ENCODE measurements around the gene C5.

DNA sequence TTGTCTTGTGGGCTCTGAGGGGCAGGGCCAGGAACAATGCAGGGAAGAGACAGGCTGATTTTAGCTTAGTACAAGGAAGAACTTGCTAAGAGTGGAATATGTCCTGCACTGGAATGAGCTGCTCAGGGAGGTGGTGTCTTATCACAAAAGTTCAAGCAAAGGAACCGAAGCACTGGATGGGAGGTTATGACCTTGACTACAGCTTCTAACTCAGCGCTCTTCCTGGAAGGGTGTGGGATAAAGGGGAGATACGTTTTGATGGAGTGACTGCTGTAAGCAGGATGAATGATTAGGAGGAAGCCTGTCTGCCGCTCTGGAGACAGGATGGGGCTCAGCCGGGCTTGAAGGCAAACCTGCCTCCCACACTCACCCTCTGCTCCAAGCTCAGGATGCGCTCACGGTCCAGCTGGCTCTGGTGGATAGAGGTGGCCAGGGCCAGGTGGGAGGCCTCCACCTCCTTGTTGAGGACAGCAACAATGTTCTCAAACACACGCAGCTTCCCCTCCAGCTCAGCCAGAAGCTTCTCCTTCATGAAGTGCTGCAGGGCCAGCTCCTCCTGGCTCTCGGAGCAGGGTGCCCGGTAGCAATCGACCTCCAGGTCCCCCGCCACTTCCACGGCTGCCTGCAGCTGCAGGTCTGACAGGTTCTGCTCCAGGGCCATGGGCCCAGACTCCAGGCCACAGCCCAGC, 137.0 kb downstream of the C5 start:
- TF ChIP-seq, protein P1, sequence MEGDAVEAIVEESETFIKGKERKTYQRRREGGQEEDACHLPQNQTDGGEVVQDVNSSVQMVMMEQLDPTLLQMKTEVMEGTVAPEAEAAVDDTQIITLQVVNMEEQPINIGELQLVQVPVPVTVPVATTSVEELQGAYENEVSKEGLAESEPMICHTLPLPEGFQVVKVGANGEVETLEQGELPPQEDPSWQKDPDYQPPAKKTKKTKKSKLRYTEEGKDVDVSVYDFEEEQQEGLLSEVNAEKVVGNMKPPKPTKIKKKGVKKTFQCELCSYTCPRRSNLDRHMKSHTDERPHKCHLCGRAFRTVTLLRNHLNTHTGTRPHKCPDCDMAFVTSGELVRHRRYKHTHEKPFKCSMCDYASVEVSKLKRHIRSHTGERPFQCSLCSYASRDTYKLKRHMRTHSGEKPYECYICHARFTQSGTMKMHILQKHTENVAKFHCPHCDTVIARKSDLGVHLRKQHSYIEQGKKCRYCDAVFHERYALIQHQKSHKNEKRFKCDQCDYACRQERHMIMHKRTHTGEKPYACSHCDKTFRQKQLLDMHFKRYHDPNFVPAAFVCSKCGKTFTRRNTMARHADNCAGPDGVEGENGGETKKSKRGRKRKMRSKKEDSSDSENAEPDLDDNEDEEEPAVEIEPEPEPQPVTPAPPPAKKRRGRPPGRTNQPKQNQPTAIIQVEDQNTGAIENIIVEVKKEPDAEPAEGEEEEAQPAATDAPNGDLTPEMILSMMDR (IDR thresholded peaks at IDR 0.05), result no peak
- TF ChIP-seq, protein P2, sequence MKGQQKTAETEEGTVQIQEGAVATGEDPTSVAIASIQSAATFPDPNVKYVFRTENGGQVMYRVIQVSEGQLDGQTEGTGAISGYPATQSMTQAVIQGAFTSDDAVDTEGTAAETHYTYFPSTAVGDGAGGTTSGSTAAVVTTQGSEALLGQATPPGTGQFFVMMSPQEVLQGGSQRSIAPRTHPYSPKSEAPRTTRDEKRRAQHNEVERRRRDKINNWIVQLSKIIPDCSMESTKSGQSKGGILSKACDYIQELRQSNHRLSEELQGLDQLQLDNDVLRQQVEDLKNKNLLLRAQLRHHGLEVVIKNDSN (IDR thresholded peaks at IDR 0.05; ENCODE audit: borderline replicate concordance, low read depth), result no peak
- TF ChIP-seq SIN3A (IDR thresholded peaks at IDR 0.05; ENCODE audit: borderline replicate concordance, low read depth, low read length) (no peak), TAF1 (IDR thresholded peaks at IDR 0.05; ENCODE audit: borderline replicate concordance, low read depth, low read length) (no peak), MXI1 (IDR thresholded peaks at IDR 0.05; ENCODE audit: low read depth, low read length) (no peak), POLR2AphosphoS5 (IDR thresholded peaks at IDR 0.05; ENCODE audit: low read depth, low read length) (no peak), NFIC (IDR thresholded peaks at IDR 0.05; ENCODE audit: borderline replicate concordance) (no peak), EZH2phosphoT487 (IDR thresholded peaks at IDR 0.05; ENCODE audit: borderline replicate concordance, low read depth) (no peak), EP300 (IDR thresholded peaks at IDR 0.05; ENCODE audit: borderline replicate concordance in 1 of 2, low read depth in 1 of 2, low read length in 1 of 2) (no peak), SMC3 (IDR thresholded peaks at IDR 0.05; ENCODE audit: low read depth, low read length) (no peak), GABPA (IDR thresholded peaks at IDR 0.05; ENCODE audit: low read depth) (no peak), CHD2 (IDR thresholded peaks at IDR 0.05; ENCODE audit: low read length, partially characterized antibody) (no peak)
- TF ChIP-seq, protein P3, sequence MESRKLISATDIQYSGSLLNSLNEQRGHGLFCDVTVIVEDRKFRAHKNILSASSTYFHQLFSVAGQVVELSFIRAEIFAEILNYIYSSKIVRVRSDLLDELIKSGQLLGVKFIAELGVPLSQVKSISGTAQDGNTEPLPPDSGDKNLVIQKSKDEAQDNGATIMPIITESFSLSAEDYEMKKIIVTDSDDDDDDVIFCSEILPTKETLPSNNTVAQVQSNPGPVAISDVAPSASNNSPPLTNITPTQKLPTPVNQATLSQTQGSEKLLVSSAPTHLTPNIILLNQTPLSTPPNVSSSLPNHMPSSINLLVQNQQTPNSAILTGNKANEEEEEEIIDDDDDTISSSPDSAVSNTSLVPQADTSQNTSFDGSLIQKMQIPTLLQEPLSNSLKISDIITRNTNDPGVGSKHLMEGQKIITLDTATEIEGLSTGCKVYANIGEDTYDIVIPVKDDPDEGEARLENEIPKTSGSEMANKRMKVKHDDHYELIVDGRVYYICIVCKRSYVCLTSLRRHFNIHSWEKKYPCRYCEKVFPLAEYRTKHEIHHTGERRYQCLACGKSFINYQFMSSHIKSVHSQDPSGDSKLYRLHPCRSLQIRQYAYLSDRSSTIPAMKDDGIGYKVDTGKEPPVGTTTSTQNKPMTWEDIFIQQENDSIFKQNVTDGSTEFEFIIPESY (IDR thresholded peaks at IDR 0.05; ENCODE audit: borderline replicate concordance, low read depth), result no peak

Measured in SK-N-SH (cell line).